C4-2B (cell line): ENCODE measurements around the gene PDK2.

Source experiments
- H3K27ac ChIP-seq: fragments of 450-650 bp; 2 replicates; pipeline ENCODE4 v1.5.1; 2017
- ZFX ChIP-seq: fragments of 450-650 bp; IDR thresholded peaks from 2 replicates; pipeline ENCODE4 v1.6.1; 2017
- TF ChIP-seq, protein P1 (sequence below): fragments of 450-650 bp; conservative IDR thresholded peaks from 2 replicates; pipeline ENCODE4 v1.5.1; 2017; ENCODE audit warnings: mild to moderate bottlenecking

Gene PDK2

GRCh38 chr17:50147841-50148225 lies 52.7 kb downstream of the PDK2 start:
- H3K27ac ChIP-seq: peak overlapping the region; percentile 81; the same call in 1 of the 2 replicates

DNA sequence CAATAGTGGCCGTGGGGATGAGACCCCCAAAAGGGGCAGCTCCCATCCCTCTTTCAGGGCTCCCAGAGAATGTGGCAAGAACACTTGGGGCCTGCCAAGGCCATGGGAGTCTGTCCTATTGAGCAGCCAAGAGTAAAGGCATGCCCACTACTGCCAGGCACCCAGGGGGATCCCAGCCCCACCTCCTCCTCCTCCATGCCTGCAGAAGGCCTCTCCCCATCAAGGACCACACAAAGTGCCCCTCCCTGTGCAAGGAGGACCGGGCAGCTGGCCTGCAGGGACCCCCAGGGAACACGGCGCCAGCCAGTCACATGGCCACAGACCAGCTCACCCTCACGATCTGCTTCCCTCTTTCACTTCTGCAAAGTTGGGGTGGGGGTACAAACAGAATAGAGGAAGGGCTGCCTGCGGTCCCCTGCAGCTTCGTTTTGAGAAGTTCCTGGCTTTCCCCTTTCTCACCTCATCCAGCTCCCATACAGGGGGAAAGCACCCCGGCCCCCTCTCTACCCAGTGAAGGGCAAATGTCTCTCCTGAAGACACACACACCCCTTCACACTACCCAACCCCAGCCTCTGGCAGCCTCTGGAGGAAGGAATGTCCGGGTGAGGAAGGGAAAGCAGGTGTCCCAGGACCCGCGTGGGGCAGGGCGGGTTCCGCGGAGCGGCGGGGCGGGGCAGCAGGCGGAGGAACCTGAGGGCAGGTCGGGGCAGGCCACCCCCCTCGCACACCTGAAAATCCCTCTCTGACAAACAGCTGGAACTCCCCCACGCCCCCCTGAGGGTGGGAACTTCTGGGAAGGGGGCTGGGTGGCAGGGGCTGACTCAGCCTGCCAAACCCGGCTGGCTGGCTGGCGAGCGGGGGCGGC lies 53.3 kb downstream of the PDK2 start:
- TF ChIP-seq ZFX: no peak
- TF ChIP-seq, protein P1, sequence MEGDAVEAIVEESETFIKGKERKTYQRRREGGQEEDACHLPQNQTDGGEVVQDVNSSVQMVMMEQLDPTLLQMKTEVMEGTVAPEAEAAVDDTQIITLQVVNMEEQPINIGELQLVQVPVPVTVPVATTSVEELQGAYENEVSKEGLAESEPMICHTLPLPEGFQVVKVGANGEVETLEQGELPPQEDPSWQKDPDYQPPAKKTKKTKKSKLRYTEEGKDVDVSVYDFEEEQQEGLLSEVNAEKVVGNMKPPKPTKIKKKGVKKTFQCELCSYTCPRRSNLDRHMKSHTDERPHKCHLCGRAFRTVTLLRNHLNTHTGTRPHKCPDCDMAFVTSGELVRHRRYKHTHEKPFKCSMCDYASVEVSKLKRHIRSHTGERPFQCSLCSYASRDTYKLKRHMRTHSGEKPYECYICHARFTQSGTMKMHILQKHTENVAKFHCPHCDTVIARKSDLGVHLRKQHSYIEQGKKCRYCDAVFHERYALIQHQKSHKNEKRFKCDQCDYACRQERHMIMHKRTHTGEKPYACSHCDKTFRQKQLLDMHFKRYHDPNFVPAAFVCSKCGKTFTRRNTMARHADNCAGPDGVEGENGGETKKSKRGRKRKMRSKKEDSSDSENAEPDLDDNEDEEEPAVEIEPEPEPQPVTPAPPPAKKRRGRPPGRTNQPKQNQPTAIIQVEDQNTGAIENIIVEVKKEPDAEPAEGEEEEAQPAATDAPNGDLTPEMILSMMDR: no peak
- peak overlapping the region; percentile 81 for H3K27ac ChIP-seq

More at GRCh38 chr17:50147841-50148225, 52.7 kb downstream of the PDK2 start:
- TF ChIP-seq ZFX: no peak
- TF ChIP-seq, protein P1: no peak

DNA sequence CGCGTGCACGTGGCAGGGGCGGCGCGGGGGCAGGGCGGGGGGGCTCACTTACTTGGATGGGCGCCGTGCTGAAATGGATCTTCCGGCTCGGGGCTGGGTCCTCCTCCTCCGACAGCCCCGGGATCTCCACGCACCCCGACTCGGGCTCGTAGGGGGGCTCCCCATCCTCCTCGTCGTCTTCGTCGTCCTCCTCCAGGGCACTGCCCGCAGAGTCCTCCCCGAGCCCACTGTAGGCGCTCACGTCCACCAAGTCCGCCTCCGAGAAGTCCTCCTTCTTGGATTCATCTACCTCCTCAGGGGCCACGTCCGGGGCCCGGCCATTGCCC lies 53.9 kb downstream of the PDK2 start:
- no peak for TF ChIP-seq ZFX
- TF ChIP-seq, protein P1: no peak
- H3K27ac ChIP-seq: peak overlapping the region; percentile 81

- TF ChIP-seq, protein P1: no peak
- peak; percentile 95 for TF ChIP-seq ZFX
- peak overlapping the region; percentile 81 for H3K27ac ChIP-seq
Observed at GRCh38 chr17:50149417-50150353, 54.5 kb downstream of the PDK2 start.

- peak within 1 kb of the TSS; percentile 81 for H3K27ac ChIP-seq
- TF ChIP-seq, protein P1: no peak
- TF ChIP-seq ZFX: no peak
Observed at GRCh38 chr17:50150354-50151040, 55.3 kb downstream of the PDK2 start, which contains the start of gene PPP1R9B. PPP1R9B (minus strand) TSS chr17:50150677; CDS start chr17:50150513, 164 bp downstream.

DNA sequence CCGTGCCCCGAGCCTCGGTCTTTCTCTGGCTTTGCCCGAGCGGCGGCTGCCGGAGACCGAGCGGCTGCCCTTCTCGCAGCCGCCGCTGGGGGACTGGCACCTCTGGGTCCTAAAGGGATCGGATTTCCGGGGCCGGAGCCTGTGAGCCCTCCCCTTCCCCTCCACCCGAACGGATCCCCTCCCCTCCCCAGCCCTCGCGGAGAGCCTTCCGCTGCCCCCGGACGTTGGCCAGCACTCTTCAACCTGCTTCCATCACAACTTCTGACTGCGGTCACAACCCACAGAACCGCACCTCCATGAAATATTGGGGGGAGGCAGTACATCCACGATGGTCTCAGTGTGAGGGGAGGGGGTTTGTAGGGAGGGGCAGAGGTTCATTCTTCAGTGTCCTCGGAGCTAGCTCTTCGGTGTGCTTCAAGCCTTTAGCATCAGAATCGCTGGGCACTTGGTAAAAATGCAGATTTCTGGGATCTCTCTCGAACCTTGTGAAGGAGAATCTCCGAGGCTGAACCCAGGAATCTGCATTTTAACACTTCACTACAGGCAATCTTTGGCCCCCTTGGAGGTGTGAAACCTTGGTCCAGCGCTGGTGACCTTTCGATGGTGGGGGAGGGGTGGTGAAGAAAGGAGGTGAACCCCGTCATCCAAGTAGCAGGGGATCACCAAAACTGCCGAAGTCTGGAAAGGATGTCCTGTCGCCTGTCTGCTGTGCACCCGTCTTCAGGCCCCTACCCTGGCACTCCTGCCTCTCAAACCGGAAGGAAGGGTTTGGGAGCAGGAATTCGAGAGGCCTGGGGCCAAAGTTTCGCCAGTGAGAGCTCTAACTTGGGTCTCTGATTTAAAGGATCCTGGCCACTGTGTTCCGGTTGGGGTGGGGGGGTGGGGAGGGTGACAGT lies 56.1 kb downstream of the PDK2 start:
- peak overlapping the region; percentile 81 for H3K27ac ChIP-seq
- TF ChIP-seq, protein P1: peak; percentile 68
- no peak for TF ChIP-seq ZFX
